Transverse colon (tissue), 4 donors: ENCODE data around the gene KLK13. TPM values are rescaled to one million over a fixed set of nuclear protein-coding genes. Genes with fewer than 3 reads are reported as not detected.
A peak's percentile ranks its signal among the peaks of the same experiment; 100 is the strongest.

Experiments used
- DNase-seq: peaks from one replicate; pipeline ENCODE4 v3.0.0-alpha.2; 2019
- H3K27ac ChIP-seq, 4 donors: fragments of 200-600 bp; sonication (generic); 2 replicates each; pipeline ENCODE4 v1.5.1; 2016 to 2018; ENCODE audit warnings: inconsistent platforms in 4 of 4
- H3K27me3 ChIP-seq: fragments of 200-600 bp; sonication (generic); 2 replicates; pipeline ENCODE4 v1.5.1; 2017; ENCODE audit warnings: inconsistent platforms
- H3K36me3 ChIP-seq, 4 donors: fragments of 200-600 bp; sonication (generic); 2 replicates each; pipeline ENCODE4 v1.5.1; 2017 to 2019; ENCODE audit warnings: inconsistent platforms in 4 of 4
- H3K4me1 ChIP-seq, 4 donors: fragments of 200-600 bp; sonication (generic); 2 replicates each; pipeline ENCODE4 v1.5.1; 2017 to 2020; ENCODE audit warnings: inconsistent platforms in 4 of 4
- H3K4me3 ChIP-seq, 4 donors: fragments of 200-600 bp; sonication (generic); 1 replicate in 1 of 4; 2 replicates in 3 of 4; pipeline versions ENCODE4 v1.5.1 to v1.6.1; 2017 to 2019; ENCODE audit warnings: inconsistent platforms in 4 of 4
- H3K9me3 ChIP-seq, 2 donors: fragments of 200-600 bp; sonication (generic); 2 replicates each; pipeline ENCODE4 v1.5.1; 2017 to 2019; ENCODE audit warnings: inconsistent platforms in 2 of 2
- CTCF ChIP-seq, 5 experiments: fragments of 200-600 bp in 3 of 5; fragments of 450-650 bp in 2 of 5; sonication (generic) in 3 of 5; IDR thresholded peaks; 1 replicate in 2 of 5; 2 replicates in 3 of 5; pipeline ENCODE4 v1.5.1; 2016 to 2017; ENCODE audit warnings: antibody characterized with exemption in 5 of 5, inconsistent platforms in 3 of 5, mild to moderate bottlenecking in 2 of 5, moderate library complexity in 1 of 5
- EP300 ChIP-seq: sonication (generic); formaldehyde crosslinking; IDR thresholded peaks from one replicate; pipeline ENCODE4 v1.6.1; 2017; ENCODE audit warnings: antibody characterized with exemption, low read depth
- POLR2A ChIP-seq: fragments of 450-650 bp; IDR thresholded peaks from one replicate; pipeline ENCODE4 v1.6.1; 2016; ENCODE audit warnings: antibody characterized with exemption, mild to moderate bottlenecking, moderate library complexity
- POLR2AphosphoS5 ChIP-seq, 3 donors: sonication (generic); formaldehyde crosslinking; IDR thresholded peaks; one replicate each; pipeline ENCODE4 v1.6.1; 2016; ENCODE audit warnings: antibody characterized with exemption in 3 of 3
- WGBS, 2 donors: methylation state at CpG; one replicate each; pipeline ENCODE4 v1.1.5; 2018; ENCODE audit warnings: low coverage in 1 of 2; 5-methylcytosine and 5-hydroxymethylcytosine counted together
- in situ Hi-C, 4 donors: fragments of 200-750 bp; cut with MboI; loops; one replicate each; pipeline versions ENCODE4 v1.15.0 to v1.15.1; 2017; ENCODE audit warnings: low sequenced_read_pairs in 3 of 4, low pct_ligation_motif_present in 1 of 4, low pct_unique_long_range_greater_than_20kb in 1 of 4
- intact Hi-C: fragments of 100-400 bp; cut with DNase I; formaldehyde crosslinking; loops from one replicate; pipeline ENCODE4 v1.15.1; 2023; ENCODE audit warnings: low total_unique reads
- total RNA-seq, 4 donors: library from RNA; depleted of rRNA; stranded (reverse); fragments of >200 nt; gene quantifications; one replicate each; pipeline ENCODE4 v1.1.0, GENCODE V29; 2016

The KLK13 gene
- total RNA-seq, 4 donors from 2014 or later = 3.3 TPM; not detected in 3

- TF ChIP-seq EP300 = no peak
- peak; percentile 43 to 56 (median 51) for TF ChIP-seq CTCF (IDR thresholded peaks at IDR 0.05)
- no peak for TF ChIP-seq POLR2A
- no peak for TF ChIP-seq POLR2AphosphoS5 (IDR thresholded peaks at IDR 0.05)
- Histone ChIP-seq H3K4me1 (peaks cover 0 to 22% (median 12%) of the 10 kb centered on the region in 4 donors), H3K27me3 (peaks cover 66% of the 10 kb centered on the region), H3K27ac (no peak overlapping the region), H3K4me3 (no peak overlapping the region), H3K36me3 (no peaks in the 10 kb centered on the region), H3K9me3 (no peaks in the 10 kb centered on the region)
- WGBS, 2 donors = 31 to 36% methylated on average over 3 to 7 of the region's 7 CpGs
- DNase-seq = no peak
- intact Hi-C loops = no loop called here
- in situ Hi-C loops = no loop called here
Observed at GRCh38 chr19:51020988-51021651, 43.8 kb downstream of the KLK13 start.

GRCh38 chr19:51019544-51019925 is 45.4 kb downstream of the KLK13 start, which contains the start of gene KLK10:
Gene KLK10 (minus strand): TSS chr19:51019709. CDS start chr19:51019130, 579 bp downstream.
- no peak for DNase-seq
- intact Hi-C loops (no loop called here), in situ Hi-C loops (no loop called here)
- Histone ChIP-seq H3K27ac (no peak within 1 kb of the TSS), H3K27me3 (peaks cover 66% of the 10 kb centered on the region), H3K9me3 (no peaks in the 10 kb centered on the region), H3K36me3 (no peaks in the 10 kb centered on the region), H3K4me1 (peaks cover 0 to 22% (median 12%) of the 10 kb centered on the region in 4 donors), H3K4me3 (peak within 1 kb of the TSS in 2 of 4 donors; percentile 12 to 18)
- TF ChIP-seq POLR2AphosphoS5 (IDR thresholded peaks at IDR 0.05) (no peak), POLR2A (no peak), CTCF (IDR thresholded peaks at IDR 0.05) (no peak), EP300 (no peak)
- WGBS, 2 donors = 6 to 25% methylated on average over 2 to 14 of the region's 14 CpGs

GRCh38 chr19:51018745-51019543 is 45.9 kb downstream of the KLK13 start:
- Histone ChIP-seq H3K4me1 (peaks cover 0 to 22% (median 12%) of the 10 kb centered on the region in 4 donors), H3K27me3 (peaks cover 68% of the 10 kb centered on the region), H3K36me3 (no peaks in the 10 kb centered on the region), H3K4me3 (peak overlapping the region in 2 of 4 donors; percentile 12 to 18), H3K27ac (no peak overlapping the region), H3K9me3 (no peaks in the 10 kb centered on the region)
- in situ Hi-C loops (no loop called here), intact Hi-C loops (no loop called here)
- DNase-seq = no peak
- 6% methylated on average over 65 of the region's 68 CpGs; no CpG with 5 or more reads in 1 of the 2 donors for WGBS, 2 donors
- TF ChIP-seq POLR2AphosphoS5 (IDR thresholded peaks at IDR 0.05) (no peak), EP300 (no peak), POLR2A (no peak)

GRCh38 chr19:51016798-51017683 is 47.9 kb downstream of the KLK13 start:
- Histone ChIP-seq H3K9me3 (no peaks in the 10 kb centered on the region), H3K4me3 (peak overlapping the region in 1 of 4 donors; percentile 18), H3K27me3 (peaks cover 72% of the 10 kb centered on the region), H3K36me3 (no peaks in the 10 kb centered on the region), H3K4me1 (peaks cover 0 to 22% (median 12%) of the 10 kb centered on the region in 4 donors), H3K27ac (no peak overlapping the region)
- WGBS, 2 donors = 0 to 9% methylated on average over 16 to 61 of the region's 68 CpGs
- TF ChIP-seq CTCF (IDR thresholded peaks at IDR 0.05) (peak; percentile 50 to 74 (median 62)), EP300 (no peak)
- intact Hi-C loops (no loop called here), in situ Hi-C loops (no loop called here)
- peak; percentile 67 for DNase-seq
